Spleen (tissue), 7 donors: ENCODE data around the gene PPP2R2B.
"Not testable (repeated sequence)": the region's sequence is repeated elsewhere in the genome, so short reads cannot be mapped to it uniquely, and the experiment has no call there.

Experiments used
- CTCF ChIP-seq, 11 experiments: fragments of 200-600 bp in 7 of 11; fragments of 450-650 bp in 4 of 11; sonication (generic) in 4 of 11; IDR thresholded peaks in 8 of 11; conservative IDR thresholded peaks in 3 of 11; 1 replicate in 7 of 11; 2 replicates in 4 of 11; pipeline versions ENCODE4 v1.4.0 to v1.8.0; 2016 to 2021; ENCODE audit warnings: antibody characterized with exemption in 11 of 11, inconsistent platforms in 4 of 11, mild to moderate bottlenecking in 1 of 11
- POLR2AphosphoS5 ChIP-seq, 3 donors: sonication (generic); formaldehyde crosslinking; IDR thresholded peaks; one replicate each; pipeline ENCODE4 v1.5.1; 2017; ENCODE audit warnings: antibody characterized with exemption in 3 of 3
- donor health status: DM: no; HTN: no; CAD: no; lungs with moderate emphysema.
- donor health status: DM: no; HTN: no; CAD: no.
- donor health status: DM: no; HTN: no; CAD: no.

DNA sequence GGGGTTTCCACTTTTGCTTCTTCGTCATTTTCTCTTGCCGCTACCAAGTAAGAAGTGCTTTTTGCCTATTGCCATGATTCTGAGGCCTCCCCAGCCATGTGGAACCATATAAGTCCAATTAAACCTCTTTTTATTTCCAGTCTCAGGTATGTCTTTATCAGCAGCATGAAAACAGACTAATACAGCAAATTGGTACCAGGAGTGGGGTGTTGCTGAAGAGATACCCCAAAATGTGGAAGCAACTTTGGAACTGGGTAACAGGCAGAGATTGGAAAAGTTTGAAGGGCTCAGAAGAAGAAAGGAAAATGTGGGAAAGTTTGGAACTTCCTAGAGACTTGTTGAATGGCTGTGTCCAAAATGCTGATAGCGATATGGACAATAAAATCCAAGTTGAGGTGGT is 149.8 kb downstream of the PPP2R2B start:
- not testable (repeated sequence) for TF ChIP-seq CTCF (IDR thresholded peaks at IDR 0.05 in 8 of 11, conservative IDR thresholded peaks at IDR 0.05 in 3 of 11); POLR2AphosphoS5 (IDR thresholded peaks at IDR 0.05)
